ENCODE measurements around the gene FAF2.

DNA sequence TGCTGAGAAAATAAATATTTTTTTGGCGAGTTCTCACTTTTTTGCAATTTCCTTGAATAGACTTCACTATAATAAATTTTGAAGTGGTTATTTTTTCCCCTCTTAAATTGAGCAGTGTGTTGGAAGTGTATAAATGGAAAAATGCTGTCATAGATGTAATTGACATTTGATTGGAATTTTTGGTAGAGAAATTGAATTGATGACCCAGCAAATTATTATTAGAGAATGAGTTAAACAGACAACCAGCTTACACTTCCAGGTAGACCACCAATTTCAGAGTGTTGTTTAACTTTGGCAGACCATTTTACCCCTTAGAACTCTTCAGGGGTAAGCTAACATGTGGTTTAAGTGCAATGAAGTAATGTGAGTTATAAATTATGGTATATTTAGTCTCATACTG is 1.9 kb downstream of the FAF2 start:
- no peak for TF ChIP-seq POLR2A (IDR thresholded peaks at IDR 0.05)
- no peak for TF ChIP-seq CTCF (IDR thresholded peaks at IDR 0.05)
